Rectal smooth muscle tissue (tissue), 1 donor: Measurements from ENCODE around the gene AP2A2.

Source experiments
- H3K27ac ChIP-seq: one replicate; pipeline ENCODE4 v1.7.0; 2013; ENCODE audit warnings: low read depth, low read length, inconsistent platforms
- H3K27me3 ChIP-seq: one replicate; pipeline ENCODE4 v1.7.0; 2013; ENCODE audit warnings: low read length; ENCODE audit not compliant: control insufficient read depth, insufficient read depth
- H3K36me3 ChIP-seq: one replicate; pipeline ENCODE4 v1.7.0; 2013; ENCODE audit warnings: low read length; ENCODE audit not compliant: control insufficient read depth, insufficient read depth
- H3K4me1 ChIP-seq: one replicate; pipeline ENCODE4 v1.7.0; 2013; ENCODE audit warnings: low read length; ENCODE audit not compliant: control insufficient read depth, insufficient read depth
- H3K4me3 ChIP-seq: one replicate; pipeline ENCODE4 v1.7.0; 2013; ENCODE audit warnings: low read length
- H3K9ac ChIP-seq: one replicate; pipeline ENCODE4 v1.7.0; 2013; ENCODE audit warnings: low read length

AP2A2 gene

GRCh38 chr11:991711-992307 is 66.1 kb downstream of the AP2A2 start:
- H3K9ac ChIP-seq = no peak overlapping the region
- H3K27me3 ChIP-seq = no peaks in the 10 kb centered on the region
- no peaks in the 10 kb centered on the region for H3K4me1 ChIP-seq
- no peak overlapping the region for H3K4me3 ChIP-seq
- H3K27ac ChIP-seq = no peak overlapping the region
- peaks cover 40% of the 10 kb centered on the region for H3K36me3 ChIP-seq

DNA sequence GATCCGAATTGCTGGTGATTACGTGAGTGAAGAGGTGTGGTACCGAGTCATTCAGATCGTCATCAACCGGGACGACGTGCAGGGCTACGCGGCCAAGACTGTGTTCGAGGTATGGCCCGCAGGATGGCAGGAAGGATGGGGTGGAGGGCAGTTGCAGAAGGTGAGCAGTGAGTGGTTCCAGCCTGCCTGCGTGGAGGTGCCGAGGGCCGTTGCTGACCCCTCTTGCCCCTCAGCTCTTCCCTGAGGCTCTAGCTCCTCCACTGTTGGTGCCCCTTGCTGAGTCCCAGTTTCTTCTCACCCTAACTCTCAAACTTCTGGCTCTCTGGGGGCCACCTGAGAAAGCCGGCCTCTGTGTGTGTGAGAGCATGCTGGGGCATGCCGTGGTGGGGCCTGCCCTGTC is 66.9 kb downstream of the AP2A2 start:
- Histone ChIP-seq H3K27ac (no peak overlapping the region), H3K36me3 (peaks cover 43% of the 10 kb centered on the region), H3K4me1 (no peaks in the 10 kb centered on the region), H3K9ac (no peak overlapping the region), H3K27me3 (no peaks in the 10 kb centered on the region), H3K4me3 (no peak overlapping the region)

DNA sequence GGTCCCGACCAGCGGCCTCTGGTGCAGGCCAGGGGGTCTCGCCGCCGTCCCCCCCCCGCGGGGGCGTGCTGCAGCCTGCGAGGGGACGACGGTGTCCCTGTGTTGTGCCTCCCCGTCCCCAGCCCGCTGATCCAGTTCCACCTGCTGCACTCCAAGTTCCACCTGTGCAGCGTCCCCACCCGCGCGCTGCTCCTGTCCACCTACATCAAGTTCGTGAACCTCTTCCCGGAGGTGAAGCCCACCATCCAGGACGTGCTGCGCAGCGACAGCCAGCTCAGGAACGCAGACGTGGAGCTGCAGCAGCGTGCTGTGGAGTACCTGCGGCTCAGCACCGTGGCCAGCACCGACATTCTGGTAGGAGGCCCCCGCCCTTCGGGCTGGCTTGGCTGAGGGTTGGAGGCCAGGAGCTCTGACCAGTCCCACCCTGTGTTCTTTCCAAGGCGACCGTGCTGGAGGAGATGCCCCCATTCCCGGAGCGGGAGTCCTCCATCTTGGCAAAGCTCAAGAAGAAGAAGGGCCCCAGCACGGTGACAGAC is 68.0 kb downstream of the AP2A2 start:
- H3K27ac ChIP-seq = no peak overlapping the region
- no peaks in the 10 kb centered on the region for H3K27me3 ChIP-seq
- H3K9ac ChIP-seq = no peak overlapping the region
- peaks cover 35% of the 10 kb centered on the region for H3K36me3 ChIP-seq
- no peaks in the 10 kb centered on the region for H3K4me1 ChIP-seq
- H3K4me3 ChIP-seq = no peak overlapping the region

DNA sequence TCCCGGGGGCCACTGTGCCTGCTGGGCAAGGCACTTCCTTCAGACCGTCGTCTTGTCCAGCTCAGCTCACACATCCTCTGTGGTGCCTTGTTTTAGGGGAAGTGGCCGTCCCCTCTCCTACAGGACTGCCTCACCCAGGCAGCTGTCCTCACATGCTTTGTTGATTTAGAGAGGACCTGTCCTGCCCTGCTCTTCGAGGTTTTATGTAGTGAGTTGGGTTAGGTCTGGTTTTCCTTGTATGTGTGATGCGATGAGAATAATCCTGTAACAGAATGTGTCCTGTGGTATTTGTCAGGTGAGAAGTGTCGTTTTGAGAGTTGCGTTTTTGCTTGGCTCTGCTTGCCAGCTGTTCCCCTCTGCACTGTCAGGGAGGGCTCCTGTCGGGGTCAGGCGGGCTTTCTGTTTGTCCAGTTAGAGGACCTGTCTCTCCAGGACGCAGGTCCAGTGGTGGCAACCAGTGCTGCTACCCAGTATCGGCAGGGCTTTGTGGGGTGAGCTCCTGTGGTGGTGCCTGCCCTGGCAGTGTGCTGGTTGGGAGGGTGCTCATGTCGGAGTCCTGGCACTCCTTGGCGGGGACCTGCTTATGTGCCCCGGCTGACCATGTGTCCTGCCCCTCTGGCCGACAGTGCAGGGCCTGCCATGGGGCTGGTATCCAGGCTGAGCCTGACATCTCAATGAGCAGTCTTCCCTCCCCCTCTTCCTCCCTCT is 69.5 kb downstream of the AP2A2 start:
- Histone ChIP-seq H3K4me1 (no peaks in the 10 kb centered on the region), H3K36me3 (peaks cover 29% of the 10 kb centered on the region), H3K9ac (no peak overlapping the region), H3K4me3 (no peak overlapping the region), H3K27ac (no peak overlapping the region), H3K27me3 (no peaks in the 10 kb centered on the region)

- H3K36me3 ChIP-seq = peaks cover 34% of the 10 kb centered on the region
- no peaks in the 10 kb centered on the region for H3K4me1 ChIP-seq
- H3K27ac ChIP-seq = no peak overlapping the region
- no peak overlapping the region for H3K9ac ChIP-seq
- no peaks in the 10 kb centered on the region for H3K27me3 ChIP-seq
- H3K4me3 ChIP-seq = no peak overlapping the region
Observed at GRCh38 chr11:995752-996420, 70.2 kb downstream of the AP2A2 start.

DNA sequence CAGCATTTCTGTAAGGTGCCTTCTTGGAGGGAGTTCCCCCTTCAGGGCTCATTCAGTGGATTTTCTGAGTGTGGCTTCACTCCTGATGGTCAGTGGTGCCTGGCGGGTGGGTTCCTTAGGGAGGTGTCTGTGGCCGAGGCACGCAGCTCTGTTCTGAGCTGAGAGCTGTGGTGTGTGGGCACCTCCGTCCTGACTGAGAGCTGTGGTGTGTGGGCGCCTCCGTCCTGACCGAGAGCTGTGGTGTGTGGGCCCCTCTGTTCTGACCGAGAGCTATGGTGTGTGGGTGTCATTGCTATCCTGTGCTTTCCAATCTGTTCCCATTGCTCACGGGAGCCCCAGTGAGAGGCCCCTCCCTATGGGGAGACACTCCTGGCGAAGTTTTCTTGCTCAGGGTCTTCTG is 71.0 kb downstream of the AP2A2 start:
- H3K36me3 ChIP-seq = peaks cover 36% of the 10 kb centered on the region
- no peak overlapping the region for H3K27ac ChIP-seq
- H3K27me3 ChIP-seq = no peaks in the 10 kb centered on the region
- H3K9ac ChIP-seq = no peak overlapping the region
- no peaks in the 10 kb centered on the region for H3K4me1 ChIP-seq
- no peak overlapping the region for H3K4me3 ChIP-seq

DNA sequence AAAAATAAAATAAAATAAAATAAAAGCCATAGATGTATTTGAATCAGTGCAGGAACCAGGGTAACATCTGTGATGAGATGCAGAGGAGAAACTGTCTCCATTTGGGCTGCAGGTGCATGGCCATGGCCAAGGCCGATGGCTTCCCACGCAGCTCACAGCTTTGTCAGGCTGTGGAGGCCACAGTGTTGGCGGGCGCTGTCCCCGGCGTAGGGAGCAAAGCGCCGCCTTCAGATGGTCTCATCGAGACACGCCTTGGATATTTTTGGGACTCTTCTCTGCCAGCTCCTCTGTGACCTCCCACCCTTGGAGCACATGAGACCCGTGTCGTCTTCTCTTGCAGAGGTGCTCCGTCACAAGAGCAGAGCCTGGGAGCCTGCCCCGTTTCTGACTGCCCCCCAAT is 72.2 kb downstream of the AP2A2 start:
- Histone ChIP-seq H3K27me3 (no peaks in the 10 kb centered on the region), H3K9ac (no peak overlapping the region), H3K27ac (no peak overlapping the region), H3K4me1 (no peaks in the 10 kb centered on the region), H3K36me3 (peaks cover 34% of the 10 kb centered on the region), H3K4me3 (no peak overlapping the region)

DNA sequence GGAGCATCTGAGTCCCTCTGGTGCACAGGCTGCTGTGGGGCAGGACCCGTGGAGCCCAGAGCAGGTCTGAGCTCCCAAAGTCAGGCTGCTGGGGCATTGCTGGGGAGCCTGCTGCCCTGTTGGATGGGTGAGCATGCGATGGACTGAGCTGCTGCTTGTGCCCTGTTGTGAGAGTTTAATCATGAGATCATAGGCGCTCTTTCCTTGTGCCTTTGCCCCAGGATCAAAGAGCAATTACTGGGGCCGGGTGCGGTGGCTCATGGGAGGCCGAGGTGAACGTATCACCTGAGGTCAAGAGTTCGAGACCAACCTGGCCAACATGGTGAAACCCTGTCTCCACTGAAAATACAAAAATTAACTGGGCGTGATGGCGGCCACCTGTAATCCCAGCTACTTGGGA is 73.3 kb downstream of the AP2A2 start:
- peaks cover 32% of the 10 kb centered on the region for H3K36me3 ChIP-seq
- H3K4me3 ChIP-seq = no peak overlapping the region

GRCh38 chr11:1000357-1001278 is 74.9 kb downstream of the AP2A2 start:
- Histone ChIP-seq H3K27me3 (no peaks in the 10 kb centered on the region), H3K27ac (no peak overlapping the region), H3K4me1 (no peaks in the 10 kb centered on the region), H3K4me3 (no peak overlapping the region), H3K9ac (no peak overlapping the region), H3K36me3 (peaks cover 29% of the 10 kb centered on the region)

More for the DNA sequence above, 73.3 kb downstream of the AP2A2 start:
- H3K9ac ChIP-seq = no peak overlapping the region
- no peak overlapping the region for H3K27ac ChIP-seq
- H3K4me1 ChIP-seq = no peaks in the 10 kb centered on the region
- H3K27me3 ChIP-seq = no peaks in the 10 kb centered on the region

DNA sequence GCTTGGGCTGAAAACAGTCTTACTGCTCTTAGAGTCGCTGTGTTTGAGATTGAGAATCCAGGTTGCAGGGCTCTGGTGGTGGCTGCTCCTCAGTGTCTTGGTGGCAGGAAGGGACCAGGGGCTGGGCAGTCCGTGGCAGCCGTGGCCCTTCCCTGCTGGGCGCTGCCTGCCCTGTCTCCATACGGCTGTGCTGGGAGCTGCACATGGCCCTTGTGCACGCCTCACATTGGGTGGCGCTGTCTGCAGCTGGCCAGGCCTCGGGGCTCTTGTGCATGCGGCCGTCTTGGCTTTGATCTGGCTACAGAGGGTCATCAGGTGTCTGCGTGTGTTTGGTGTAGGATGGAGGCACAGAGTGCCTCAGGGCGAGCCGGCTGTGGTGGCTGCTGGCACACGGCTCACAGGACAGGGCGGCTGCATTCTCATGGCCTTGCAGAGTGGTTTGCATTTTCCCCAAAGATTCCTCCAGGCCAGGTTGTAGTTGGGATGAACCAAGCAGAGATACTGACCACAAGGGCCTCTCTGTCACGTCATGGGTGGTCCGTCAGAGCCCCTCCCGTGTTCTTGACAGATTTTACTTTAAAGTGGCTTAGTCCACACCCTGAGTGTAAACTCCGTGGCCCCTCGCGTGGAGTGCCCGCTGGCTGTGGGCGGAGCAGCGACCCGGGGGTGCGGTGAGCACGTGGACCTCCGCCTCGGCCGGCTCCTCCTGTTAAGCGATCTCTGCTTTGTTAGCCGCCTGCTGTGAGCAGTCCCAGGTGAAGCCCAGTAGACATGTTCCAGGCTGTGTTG is 76.1 kb downstream of the AP2A2 start:
- no peak overlapping the region for H3K27ac ChIP-seq

DNA sequence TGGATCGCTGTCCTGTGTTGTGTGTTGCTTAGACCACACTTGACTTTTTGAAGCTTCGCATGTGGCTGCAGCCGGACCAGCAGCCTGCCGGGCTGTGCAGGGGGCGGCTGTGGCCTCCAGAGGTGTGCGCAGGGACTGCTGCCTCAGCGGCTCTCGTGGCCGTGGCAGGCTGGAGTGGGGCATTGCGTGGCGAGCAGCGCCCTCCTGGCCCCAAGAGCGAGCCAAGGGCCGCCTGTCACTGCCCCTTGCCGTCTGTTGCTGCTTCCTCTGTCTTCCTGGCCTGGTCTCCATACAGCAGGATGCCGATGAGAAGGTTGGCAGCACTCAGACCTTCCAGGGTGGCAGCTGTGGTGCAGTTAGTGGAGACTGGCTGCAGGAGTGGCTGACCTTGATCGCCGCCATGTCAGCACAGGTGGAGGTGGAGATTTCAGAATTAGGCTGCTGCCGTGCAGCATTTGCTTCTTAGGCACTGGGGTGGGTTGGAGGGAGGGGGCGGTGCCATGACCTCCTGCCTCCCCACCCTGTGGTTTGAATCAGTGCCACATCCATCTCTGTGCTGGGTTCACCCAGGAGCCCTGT is 76.8 kb downstream of the AP2A2 start:
- Histone ChIP-seq H3K9ac (no peak overlapping the region), H3K36me3 (peaks cover 23% of the 10 kb centered on the region), H3K27me3 (no peaks in the 10 kb centered on the region), H3K4me1 (no peaks in the 10 kb centered on the region), H3K4me3 (no peak overlapping the region), H3K27ac (no peak overlapping the region)

More for the DNA sequence above, 76.1 kb downstream of the AP2A2 start:
- no peak overlapping the region for H3K9ac ChIP-seq
- no peaks in the 10 kb centered on the region for H3K27me3 ChIP-seq
- H3K4me3 ChIP-seq = no peak overlapping the region
- H3K36me3 ChIP-seq = peaks cover 29% of the 10 kb centered on the region
- no peaks in the 10 kb centered on the region for H3K4me1 ChIP-seq
